ENCODE data around the gene MAP3K6. TPM values are rescaled to one million over a fixed set of nuclear protein-coding genes. Genes with fewer than 3 reads are reported as not detected.

Gene MAP3K6
- total RNA-seq, 1 experiment from 2014 or later: 7.7 TPM

- Histone ChIP-seq H2BK15ac (ENCODE audit: low read depth, low read length) (no peak overlapping the region), H2BK120ac (ENCODE audit: low read depth, low read length, poor library complexity, severe bottlenecking) (no peak overlapping the region), H2BK12ac (ENCODE audit: insufficient read length, low read depth, low read length) (no peak overlapping the region), H2BK5ac (ENCODE audit: insufficient read length, low read length) (no peak overlapping the region), H3K4ac (ENCODE audit: low read depth, low read length) (no peak overlapping the region), H3K56ac (ENCODE audit: insufficient read length, low read depth, low read length) (no peak overlapping the region), H3K27me3 (ENCODE audit: insufficient read depth, low read length) (no peaks in the 10 kb centered on the region), H2AFZ (ENCODE audit: low read length) (no peak overlapping the region), H3K9ac (ENCODE audit: extremely low read depth, insufficient read length, low read length) (no peak overlapping the region), H3K79me1 (ENCODE audit: insufficient read depth, low read depth, low read length, poor library complexity, severe bottlenecking) (no peaks in the 10 kb centered on the region), H3K4me1 (ENCODE audit: insufficient read depth, low read length) (no peaks in the 10 kb centered on the region), H3K14ac (ENCODE audit: insufficient read depth, low read length) (no peak overlapping the region; the same call in 1 of the 2 replicates), H4K5ac (ENCODE audit: insufficient read length, low read depth, low read length) (no peak overlapping the region), H2AK5ac (ENCODE audit: insufficient read length, low read length) (no peak overlapping the region), H4K20me1 (ENCODE audit: control insufficient read depth, insufficient read depth, insufficient read length) (no peaks in the 10 kb centered on the region), H3K9me3 (ENCODE audit: control insufficient read depth, low read depth, low read length) (no peaks in the 10 kb centered on the region), H3K18ac (ENCODE audit: insufficient read length, low read depth, low read length) (no peak overlapping the region), H4K91ac (ENCODE audit: insufficient read length, low read depth, low read length) (no peak overlapping the region), H3K79me2 (ENCODE audit: insufficient read depth, low read length) (no peaks in the 10 kb centered on the region), H3K23me2 (ENCODE audit: insufficient read length, low read depth, low read length, poor library complexity, severe bottlenecking) (no peaks in the 10 kb centered on the region), H3K4me2 (ENCODE audit: insufficient read depth, insufficient read length, low read length) (no peak overlapping the region), H3K23ac (ENCODE audit: insufficient read length, low read depth, low read length) (no peak overlapping the region), H3K27ac (ENCODE audit: insufficient read length, low read depth, low read length) (no peak overlapping the region), H3T11ph (ENCODE audit: low read length) (no peak overlapping the region), H2BK20ac (ENCODE audit: low read depth, low read length, poor library complexity, severe bottlenecking) (no peak overlapping the region), H4K8ac (replicated peaks; ENCODE audit: insufficient read length, low read depth, low read length) (no peak overlapping the region)
- Mint-ChIP-seq H3K4me3 (no peak overlapping the region), H3K27me3 (ENCODE audit: low read depth) (no peaks in the 10 kb centered on the region), H3K36me3 (ENCODE audit: insufficient read depth in 1 of 3, low read depth in 3 of 3) (peaks cover 14 to 35% (median 35%) of the 10 kb centered on the region in 3 experiments; a peak in 6 of 7 replicates), H3K9me3 (no peaks in the 10 kb centered on the region), H3K27ac (peak overlapping the region; percentile 89 to 98 (median 93); a peak in 6 of 7 replicates), H3K4me1 (peaks cover 34 to 48% of the 10 kb centered on the region in 2 experiments)
- DNase-seq: no peak
- TF ChIP-seq CTCF (conservative IDR thresholded peaks at IDR 0.05): no peak
- no CpG with 5 or more reads among the region's 4 CpGs for WGBS (ENCODE audit: extremely low coverage, insufficient read length, low lambda C conversion rate)
Observed at GRCh38 chr1:27406362-27406680, 39.6 kb upstream of the MAP3K6 start.

Measured in H9 (cell line).